CD4-positive, alpha-beta T cell (primary cell): ENCODE data around the gene ASTN2. TPM values are rescaled to one million over a fixed set of nuclear protein-coding genes. Genes with fewer than 3 reads are reported as not detected.

Experiments used
- ATAC-seq: fragments of 200-7000 bp; cut with Tn5 transposase; one replicate; pipeline ENCODE4 v1.10.0; 2022; ENCODE audit warnings: mild to moderate bottlenecking; ENCODE audit not compliant: poor library complexity
- CTCF ChIA-PET: fragments of 350-600 bp; sonication (Branson Sonifier 250); formaldehyde crosslinking; loops from one replicate; lab custom pipeline; 2021; ENCODE audit warnings: antibody characterized with exemption, inconsistent platforms; lab: Charles Lee
- POLR2A ChIA-PET: fragments of 350-600 bp; sonication (Branson Sonifier 250); formaldehyde crosslinking; loops from one replicate; lab custom pipeline; 2021; ENCODE audit warnings: antibody characterized with exemption, inconsistent platforms; lab: Charles Lee
- DNase-seq, 14 experiments: peaks; one replicate each; pipeline ENCODE4 v3.0.0-alpha.2; 2013 to 2020; ENCODE audit warnings: mixed read lengths in 2 of 14
- H3K27ac ChIP-seq, 2 donors: one replicate each; pipeline versions ENCODE4 v1.5.1 to v1.7.0; 2013; ENCODE audit warnings: low read length in 2 of 2, low read depth in 1 of 2, mild to moderate bottlenecking in 1 of 2
- H3K27me3 ChIP-seq, 2 experiments: 1 replicate in 1 of 2; 2 replicates in 1 of 2; pipeline versions ENCODE4 v1.6.1 to v1.7.0; 2013; ENCODE audit warnings: low read length in 2 of 2, control low read depth in 1 of 2, mild to moderate bottlenecking in 1 of 2, moderate library complexity in 1 of 2; ENCODE audit not compliant: insufficient read depth in 2 of 2, control insufficient read depth in 1 of 2
- H3K36me3 ChIP-seq: one replicate; pipeline ENCODE4 v1.6.1; 2013; ENCODE audit warnings: low read length, control low read depth; ENCODE audit not compliant: insufficient read depth
- H3K4me1 ChIP-seq: one replicate; pipeline ENCODE4 v1.6.1; 2013; ENCODE audit warnings: low read length, control low read depth; ENCODE audit not compliant: insufficient read depth
- H3K4me3 ChIP-seq: one replicate; pipeline ENCODE4 v1.5.1; 2013; ENCODE audit warnings: mild to moderate bottlenecking, low read length, moderate library complexity
- H3K9me3 ChIP-seq, 2 experiments: 1 replicate in 1 of 2; 2 replicates in 1 of 2; pipeline versions ENCODE4 v1.6.1 to v1.7.0; 2013; ENCODE audit warnings: low read length in 2 of 2, mild to moderate bottlenecking in 2 of 2, control low read depth in 1 of 2, moderate library complexity in 1 of 2; ENCODE audit not compliant: control insufficient read depth in 1 of 2, insufficient read depth in 1 of 2
- H3K27ac Mint-ChIP-seq: one replicate; pipeline ENCODE4 v1.8.0; 2020; ENCODE audit warnings: mixed read lengths
- H3K27me3 Mint-ChIP-seq: one replicate; pipeline ENCODE4 v1.8.0; 2021; ENCODE audit warnings: mixed read lengths
- H3K36me3 Mint-ChIP-seq: one replicate; pipeline ENCODE4 v1.8.0; 2021; ENCODE audit warnings: low read depth, mixed read lengths
- H3K4me1 Mint-ChIP-seq: one replicate; pipeline ENCODE4 v1.8.0; 2021; ENCODE audit warnings: low read depth, mixed read lengths
- H3K4me3 Mint-ChIP-seq: one replicate; pipeline ENCODE4 v1.8.0; 2020; ENCODE audit warnings: mild to moderate bottlenecking, mixed read lengths
- H3K9me3 Mint-ChIP-seq: one replicate; pipeline ENCODE4 v1.8.0; 2020; ENCODE audit warnings: mixed read lengths
- intact Hi-C, 2 experiments: fragments of 100-400 bp; cut with DNase I in 1 of 2; cut with micrococcal nuclease in 1 of 2; formaldehyde crosslinking; loops; one replicate each; pipeline versions ENCODE4 v1.15.1 to v1.9.0; 2023 to 2025; cut with DNase I, micrococcal nuclease
- total RNA-seq, 174 experiments: library from RNA in 2 of 174; stranded (reverse) in 2 of 174; gene quantifications; one replicate each; pipeline ENCODE4 v1.2.3 and lab custom pipeline; 2021 to 2026
- TF ChIP-seq, protein P1 (sequence below): fragments of 200-600 bp; IDR thresholded peaks from one replicate; pipeline ENCODE4 v1.8.0; 2022; ENCODE audit warnings: antibody characterized with exemption, mild to moderate bottlenecking

The ASTN2 gene
- total RNA-seq, 2 experiments from 2014 or later = 2.3 to 2.4 TPM

DNA sequence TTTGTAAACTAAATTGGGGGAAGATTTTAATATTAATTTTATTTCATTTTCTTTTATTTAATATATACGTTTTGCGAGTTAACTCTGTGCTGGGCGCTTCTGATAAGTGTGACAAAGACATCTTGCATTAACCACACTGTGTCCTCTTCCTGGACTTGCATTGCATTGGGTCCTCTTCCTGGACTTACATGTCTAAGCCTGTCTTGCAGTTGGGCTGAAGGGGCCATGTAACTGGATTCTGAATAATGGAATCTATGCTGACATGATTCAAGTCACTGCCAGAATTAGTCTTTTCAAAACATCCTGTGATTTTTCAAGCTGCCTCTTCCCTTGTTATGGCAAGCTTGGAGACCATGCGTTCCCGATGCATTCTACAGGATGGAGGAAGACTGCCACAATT, 605.2 kb downstream of the ASTN2 start:
- Mint-ChIP-seq H3K4me3 (no peak overlapping the region), H3K36me3 (no peaks in the 10 kb centered on the region), H3K4me1 (no peaks in the 10 kb centered on the region), H3K27me3 (peaks cover 12% of the 10 kb centered on the region), H3K9me3 (peaks cover 3% of the 10 kb centered on the region), H3K27ac (no peak overlapping the region)
- no peak for ATAC-seq
- DNase-seq = no peak
- no peaks in the 10 kb centered on the region for H3K9me3 ChIP-seq
- ChIA-PET CTCF (interaction anchor here (0.7 kb wide), 1 partner anchor 50 kb away, joined by 3 read pairs; no protein-coding TSS in a partner anchor), POLR2A (no interaction called here)
- H3K4me1 ChIP-seq = no peaks in the 10 kb centered on the region
- H3K36me3 ChIP-seq = no peaks in the 10 kb centered on the region
- intact Hi-C loops = no loop called here
- H3K27ac ChIP-seq = no peak overlapping the region
- no peak overlapping the region for H3K4me3 ChIP-seq
- H3K27me3 ChIP-seq = no peaks in the 10 kb centered on the region
- TF ChIP-seq, protein P1, sequence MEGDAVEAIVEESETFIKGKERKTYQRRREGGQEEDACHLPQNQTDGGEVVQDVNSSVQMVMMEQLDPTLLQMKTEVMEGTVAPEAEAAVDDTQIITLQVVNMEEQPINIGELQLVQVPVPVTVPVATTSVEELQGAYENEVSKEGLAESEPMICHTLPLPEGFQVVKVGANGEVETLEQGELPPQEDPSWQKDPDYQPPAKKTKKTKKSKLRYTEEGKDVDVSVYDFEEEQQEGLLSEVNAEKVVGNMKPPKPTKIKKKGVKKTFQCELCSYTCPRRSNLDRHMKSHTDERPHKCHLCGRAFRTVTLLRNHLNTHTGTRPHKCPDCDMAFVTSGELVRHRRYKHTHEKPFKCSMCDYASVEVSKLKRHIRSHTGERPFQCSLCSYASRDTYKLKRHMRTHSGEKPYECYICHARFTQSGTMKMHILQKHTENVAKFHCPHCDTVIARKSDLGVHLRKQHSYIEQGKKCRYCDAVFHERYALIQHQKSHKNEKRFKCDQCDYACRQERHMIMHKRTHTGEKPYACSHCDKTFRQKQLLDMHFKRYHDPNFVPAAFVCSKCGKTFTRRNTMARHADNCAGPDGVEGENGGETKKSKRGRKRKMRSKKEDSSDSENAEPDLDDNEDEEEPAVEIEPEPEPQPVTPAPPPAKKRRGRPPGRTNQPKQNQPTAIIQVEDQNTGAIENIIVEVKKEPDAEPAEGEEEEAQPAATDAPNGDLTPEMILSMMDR = no peak

DNA sequence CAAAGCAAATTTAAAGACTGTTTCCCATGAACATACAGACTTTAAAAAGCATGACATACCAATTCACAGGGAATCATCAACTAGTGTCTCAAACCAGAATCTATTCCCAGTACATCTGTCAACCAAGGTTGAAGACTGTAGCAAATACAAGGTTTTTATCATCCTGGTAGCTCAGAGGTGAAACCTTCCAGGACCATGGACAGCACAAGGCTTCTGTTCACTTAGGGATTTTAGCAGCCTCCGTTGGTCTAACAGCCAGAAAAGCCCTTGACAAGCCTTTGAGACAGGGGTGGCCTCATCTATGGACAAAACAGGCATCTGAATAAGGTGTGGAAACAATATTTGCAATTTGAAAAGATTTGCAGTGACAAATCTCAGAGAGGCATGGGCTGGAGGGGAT, 608.8 kb downstream of the ASTN2 start:
- no peak overlapping the region for H3K4me3 ChIP-seq
- intact Hi-C loops = no loop called here
- H3K36me3 ChIP-seq = no peaks in the 10 kb centered on the region
- CTCF ChIA-PET = no interaction called here
- H3K9me3 ChIP-seq = peaks cover 0 to 3% of the 10 kb centered on the region in 2 experiments
- Mint-ChIP-seq H3K4me1 (no peaks in the 10 kb centered on the region), H3K27ac (no peak overlapping the region), H3K27me3 (peaks cover 4% of the 10 kb centered on the region), H3K36me3 (no peaks in the 10 kb centered on the region), H3K9me3 (peaks cover 3% of the 10 kb centered on the region), H3K4me3 (no peak overlapping the region)
- POLR2A ChIA-PET = no interaction called here
- no peaks in the 10 kb centered on the region for H3K27me3 ChIP-seq
- no peak for ATAC-seq
- TF ChIP-seq, protein P1 = no peak
- no peaks in the 10 kb centered on the region for H3K4me1 ChIP-seq
- no peak overlapping the region for H3K27ac ChIP-seq
- no peak for DNase-seq

DNA sequence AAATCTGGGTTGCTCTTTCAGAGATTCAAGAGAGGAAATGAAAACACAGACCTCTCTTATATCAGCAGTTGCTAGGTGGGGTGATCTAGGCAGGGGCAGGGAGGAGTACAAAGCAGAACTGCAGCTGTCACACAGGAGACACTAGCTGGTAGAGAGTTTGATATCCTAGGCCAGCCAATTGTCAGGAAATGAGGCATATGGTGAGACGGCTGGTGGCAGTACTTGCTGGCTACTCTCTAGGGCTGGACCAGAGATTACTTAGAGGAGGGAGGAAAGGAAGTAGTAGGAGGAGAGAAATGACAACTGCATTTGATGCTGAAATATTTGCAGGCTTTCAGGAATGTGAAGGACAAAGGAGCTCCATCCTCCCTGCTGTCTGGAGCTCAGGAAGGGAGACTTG, 614.0 kb downstream of the ASTN2 start:
- Mint-ChIP-seq H3K27ac (no peak overlapping the region), H3K9me3 (no peaks in the 10 kb centered on the region), H3K27me3 (no peaks in the 10 kb centered on the region), H3K36me3 (no peaks in the 10 kb centered on the region), H3K4me3 (no peak overlapping the region), H3K4me1 (no peaks in the 10 kb centered on the region)
- Histone ChIP-seq H3K36me3 (no peaks in the 10 kb centered on the region), H3K9me3 (peaks cover 0 to 3% of the 10 kb centered on the region in 2 experiments), H3K4me3 (no peak overlapping the region), H3K4me1 (no peaks in the 10 kb centered on the region), H3K27me3 (peaks cover 0 to 2% of the 10 kb centered on the region in 2 experiments), H3K27ac (no peak overlapping the region)
- DNase-seq = no peak
- POLR2A ChIA-PET = no interaction called here
- TF ChIP-seq, protein P1 = no peak
- no peak for ATAC-seq
- CTCF ChIA-PET = no interaction called here
- intact Hi-C loops = no loop called here
